Measurements from ENCODE around the gene EVC2. TPM values are rescaled to one million over a fixed set of nuclear protein-coding genes. Genes with fewer than 3 reads are reported as not detected.
A peak's percentile ranks its signal among the peaks of the same experiment; 100 is the strongest.

Gene EVC2
- total and polyA plus RNA-seq, 2 of the 4 experiments (the other 2 are of a cell fraction), result 2.7 to 5.9 TPM

- H3K9ac ChIP-seq (ENCODE audit: low read depth, low read length), result no peak overlapping the region
- BruUV-seq (replicated peaks), result no TSS peak
- no peak overlapping the region for H3K4me3 ChIP-seq (ENCODE audit: insufficient read depth, low read depth, low read length)
- H3K14ac ChIP-seq (replicated peaks; ENCODE audit: low read depth, low read length), result no peak overlapping the region
- H2AK9ac ChIP-seq (replicated peaks; ENCODE audit: low read depth, low read length, poor library complexity), result peak overlapping the region; percentile 57
- H2AFZ ChIP-seq (replicated peaks; ENCODE audit: low read length, poor library complexity), result no peak overlapping the region
- no peak overlapping the region for H3K4ac ChIP-seq (ENCODE audit: low read depth, low read length)
- no peak overlapping the region for H3K18ac ChIP-seq (ENCODE audit: low read depth, low read length)
- H4K20me1 ChIP-seq (ENCODE audit: insufficient read depth, low read length), result peaks cover 21% of the 10 kb centered on the region
- no peak overlapping the region for H4K8ac ChIP-seq (ENCODE audit: low read depth in 2 of 2, low read length in 2 of 2)
- no peaks in the 10 kb centered on the region for H3K27me3 ChIP-seq (ENCODE audit: control insufficient read depth, insufficient read depth, low read length)
- no peak overlapping the region for H2BK120ac ChIP-seq (ENCODE audit: low read depth, low read length)
- no peak overlapping the region for H4K5ac ChIP-seq (ENCODE audit: low read depth, low read length)
- no peaks in the 10 kb centered on the region for H3K9me3 ChIP-seq (ENCODE audit: control insufficient read depth, insufficient read depth, low read length)
- no peak for ATAC-seq (ENCODE audit: low read depth)
- no peak overlapping the region for H2BK20ac ChIP-seq (ENCODE audit: low read depth, low read length)
- CTCF ChIA-PET, result no interaction called here
- no peak for DNase-seq
- peaks cover 39 to 62% of the 10 kb centered on the region in 2 experiments for H3K79me1 ChIP-seq (ENCODE audit: low read depth in 1 of 2, low read length in 2 of 2)
- POLR2A ChIA-PET (ENCODE audit: unreplicated experiment), result no interaction called here
- in situ Hi-C loops (cut with MboI; ENCODE audit: low sequenced_read_pairs) (no loop called here), dilution Hi-C loops (cut with HindIII; ENCODE audit: low sequenced_read_pairs, unreplicated experiment) (no loop called here), intact Hi-C loops (cut with micrococcal nuclease) (no loop called here)
- no peak overlapping the region for H2BK5ac ChIP-seq (ENCODE audit: low read depth, low read length, poor library complexity, severe bottlenecking)
- H3K56ac ChIP-seq (ENCODE audit: extremely low read depth, insufficient read depth, low read length), result no peak overlapping the region
- H4K91ac ChIP-seq (ENCODE audit: insufficient read depth, low read depth, low read length), result no peak overlapping the region
- no peak overlapping the region for H2BK15ac ChIP-seq (ENCODE audit: low read depth, low read length)
- H3K4me1 ChIP-seq (ENCODE audit: control insufficient read depth, insufficient read depth, low read length), result no peaks in the 10 kb centered on the region
- H3K27ac ChIP-seq (ENCODE audit: insufficient read depth, low read length), result no peak overlapping the region
- peaks cover 11% of the 10 kb centered on the region; the same call in 1 of the 2 replicates for H3K9me1 ChIP-seq (ENCODE audit: insufficient read depth, low read length)
- peaks cover 63% of the 10 kb centered on the region for H3K36me3 ChIP-seq (ENCODE audit: control insufficient read depth, insufficient read depth, low read length)
- H3K23ac ChIP-seq (ENCODE audit: low read depth, low read length), result no peak overlapping the region
- H2AK5ac ChIP-seq (ENCODE audit: low read depth, low read length), result no peak overlapping the region
- 90% methylated on average over 2 of the region's 10 CpGs; no CpG with 5 or more reads in 1 of the 2 experiments for WGBS, 2 experiments (ENCODE audit: extremely low coverage in 2 of 2, insufficient read length in 1 of 2)
- no peak overlapping the region for H3K4me2 ChIP-seq (ENCODE audit: low read depth, low read length)
- TF ChIP-seq RFX5 (IDR thresholded peaks at IDR 0.05; ENCODE audit: low read depth, low read length), result no peak
- no peak for TF ChIP-seq BHLHE40 (IDR thresholded peaks at IDR 0.05; ENCODE audit: low read depth, low read length)
- no peak for TF ChIP-seq ELK1 (IDR thresholded peaks at IDR 0.05; ENCODE audit: borderline replicate concordance, low read depth, low read length)
- TF ChIP-seq NFE2L2 (IDR thresholded peaks at IDR 0.05; ENCODE audit: low read depth, low read length), result no peak
- TF ChIP-seq USF2 (IDR thresholded peaks at IDR 0.05; ENCODE audit: low read depth, low read length), result no peak
- TF ChIP-seq FOS (IDR thresholded peaks at IDR 0.05; ENCODE audit: low read depth, low read length), result no peak
- TF ChIP-seq RCOR1 (IDR thresholded peaks at IDR 0.05; ENCODE audit: insufficient replicate concordance, low read length), result no peak
- TF ChIP-seq CEBPB (IDR thresholded peaks at IDR 0.05; ENCODE audit: low read depth, low read length), result no peak
- TF ChIP-seq CTCF (conservative IDR thresholded peaks at IDR 0.05; ENCODE audit: low read depth, low read length), result no peak
- no peak for TF ChIP-seq MXI1 (IDR thresholded peaks at IDR 0.05; ENCODE audit: borderline replicate concordance, low read depth, low read length)
- TF ChIP-seq MAZ (IDR thresholded peaks at IDR 0.05; ENCODE audit: borderline replicate concordance, low read depth, low read length), result no peak
- no peak for TF ChIP-seq SMC3 (IDR thresholded peaks at IDR 0.05; ENCODE audit: low read depth, low read length)
- no peak for TF ChIP-seq RAD21 (IDR thresholded peaks at IDR 0.05; ENCODE audit: low read length)
- no peak for TF ChIP-seq MAFK (IDR thresholded peaks at IDR 0.05; ENCODE audit: low read depth, low read length)
- TF ChIP-seq CHD1 (IDR thresholded peaks at IDR 0.05; ENCODE audit: low read depth, low read length), result no peak
- no peak for TF ChIP-seq POLR2A (IDR thresholded peaks at IDR 0.05; ENCODE audit: low read depth, low read length)
Observed at GRCh38 chr4:5730436-5730835, 22.1 kb upstream of the EVC2 start.

Measured in IMR-90 (cell line).